Measurements from ENCODE around the gene NCBP1.
"Not testable (repeated sequence)": the region's sequence is repeated elsewhere in the genome, so short reads cannot be mapped to it uniquely, and the experiment has no call there.

NCBP1 gene

DNA sequence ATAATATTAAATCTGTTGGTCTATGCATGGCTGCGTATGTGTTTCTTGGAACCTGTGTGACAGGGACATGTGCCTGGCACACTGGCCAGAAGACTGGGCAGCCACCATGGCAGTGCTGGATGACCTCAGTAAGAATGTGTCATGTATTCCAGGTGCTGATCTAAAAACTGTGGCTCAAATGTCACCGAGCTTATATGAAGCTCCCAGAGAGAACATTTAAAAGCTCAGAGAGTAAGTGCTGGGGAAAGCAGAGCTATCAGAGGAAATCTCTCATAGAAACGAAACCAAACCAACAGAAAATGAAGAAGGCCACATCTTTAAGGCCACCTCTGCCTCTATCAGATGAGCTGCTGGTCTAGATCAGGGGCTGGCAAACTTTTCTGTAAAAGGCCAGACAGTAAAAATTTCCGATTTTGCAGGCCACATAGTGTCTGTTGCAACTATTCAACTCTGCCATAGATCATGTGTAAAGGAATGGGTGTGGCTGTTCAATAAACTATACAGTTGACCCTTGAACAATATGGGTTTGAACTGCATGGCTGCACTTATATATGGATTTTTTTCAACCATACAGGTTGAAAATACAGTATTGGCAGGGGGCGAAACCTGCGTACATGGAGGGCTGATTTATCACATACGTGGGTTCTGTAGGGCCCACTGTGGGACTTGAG lies 32.3 kb upstream of the NCBP1 start:
- TF ChIP-seq, protein P1, sequence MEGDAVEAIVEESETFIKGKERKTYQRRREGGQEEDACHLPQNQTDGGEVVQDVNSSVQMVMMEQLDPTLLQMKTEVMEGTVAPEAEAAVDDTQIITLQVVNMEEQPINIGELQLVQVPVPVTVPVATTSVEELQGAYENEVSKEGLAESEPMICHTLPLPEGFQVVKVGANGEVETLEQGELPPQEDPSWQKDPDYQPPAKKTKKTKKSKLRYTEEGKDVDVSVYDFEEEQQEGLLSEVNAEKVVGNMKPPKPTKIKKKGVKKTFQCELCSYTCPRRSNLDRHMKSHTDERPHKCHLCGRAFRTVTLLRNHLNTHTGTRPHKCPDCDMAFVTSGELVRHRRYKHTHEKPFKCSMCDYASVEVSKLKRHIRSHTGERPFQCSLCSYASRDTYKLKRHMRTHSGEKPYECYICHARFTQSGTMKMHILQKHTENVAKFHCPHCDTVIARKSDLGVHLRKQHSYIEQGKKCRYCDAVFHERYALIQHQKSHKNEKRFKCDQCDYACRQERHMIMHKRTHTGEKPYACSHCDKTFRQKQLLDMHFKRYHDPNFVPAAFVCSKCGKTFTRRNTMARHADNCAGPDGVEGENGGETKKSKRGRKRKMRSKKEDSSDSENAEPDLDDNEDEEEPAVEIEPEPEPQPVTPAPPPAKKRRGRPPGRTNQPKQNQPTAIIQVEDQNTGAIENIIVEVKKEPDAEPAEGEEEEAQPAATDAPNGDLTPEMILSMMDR (IDR thresholded peaks at IDR 0.05), result no peak
- Histone ChIP-seq H3K27me3 (no peaks in the 10 kb centered on the region), H3K4me3 (ENCODE audit: low read depth in 1 of 2, low read length in 1 of 2) (no peak overlapping the region), H3K9me3 (no peaks in the 10 kb centered on the region), H3K4me1 (ENCODE audit: control insufficient read depth in 1 of 2, insufficient read depth in 1 of 2, low read depth in 1 of 2, low read length in 1 of 2) (peaks cover 0 to 4% of the 10 kb centered on the region in 2 experiments), H3K36me3 (peaks cover 36% of the 10 kb centered on the region), H3K27ac (no peak overlapping the region)

DNA sequence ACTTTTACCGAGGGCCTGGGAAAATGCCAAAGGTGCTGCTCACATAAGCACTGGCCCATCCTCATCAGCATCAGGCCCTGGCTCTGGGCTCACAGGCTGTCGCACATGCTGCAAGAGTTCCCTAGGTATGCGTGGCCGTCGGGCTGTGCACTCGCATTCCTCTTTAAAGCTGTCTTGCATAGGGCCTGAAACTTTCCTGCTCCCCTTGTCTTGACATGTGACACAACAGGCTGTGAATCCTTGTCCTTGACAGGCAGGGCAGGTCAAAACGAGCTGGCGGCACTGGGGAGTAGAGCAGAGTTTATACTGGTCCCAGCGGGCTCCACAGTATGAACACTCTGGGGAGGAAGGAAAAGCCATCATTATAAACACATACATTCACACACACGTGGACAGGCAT lies 31.2 kb upstream of the NCBP1 start:
- TF ChIP-seq, protein P1 (IDR thresholded peaks at IDR 0.05), result no peak
- no peak overlapping the region for H3K4me3 ChIP-seq (ENCODE audit: low read depth in 1 of 2, low read length in 1 of 2)
- H3K27ac ChIP-seq, result no peak overlapping the region
- peaks cover 0 to 4% of the 10 kb centered on the region in 2 experiments for H3K4me1 ChIP-seq (ENCODE audit: control insufficient read depth in 1 of 2, insufficient read depth in 1 of 2, low read depth in 1 of 2, low read length in 1 of 2)
- H3K27me3 ChIP-seq, result no peaks in the 10 kb centered on the region
- H3K9me3 ChIP-seq, result no peaks in the 10 kb centered on the region
- H3K36me3 ChIP-seq, result peaks cover 36% of the 10 kb centered on the region

DNA sequence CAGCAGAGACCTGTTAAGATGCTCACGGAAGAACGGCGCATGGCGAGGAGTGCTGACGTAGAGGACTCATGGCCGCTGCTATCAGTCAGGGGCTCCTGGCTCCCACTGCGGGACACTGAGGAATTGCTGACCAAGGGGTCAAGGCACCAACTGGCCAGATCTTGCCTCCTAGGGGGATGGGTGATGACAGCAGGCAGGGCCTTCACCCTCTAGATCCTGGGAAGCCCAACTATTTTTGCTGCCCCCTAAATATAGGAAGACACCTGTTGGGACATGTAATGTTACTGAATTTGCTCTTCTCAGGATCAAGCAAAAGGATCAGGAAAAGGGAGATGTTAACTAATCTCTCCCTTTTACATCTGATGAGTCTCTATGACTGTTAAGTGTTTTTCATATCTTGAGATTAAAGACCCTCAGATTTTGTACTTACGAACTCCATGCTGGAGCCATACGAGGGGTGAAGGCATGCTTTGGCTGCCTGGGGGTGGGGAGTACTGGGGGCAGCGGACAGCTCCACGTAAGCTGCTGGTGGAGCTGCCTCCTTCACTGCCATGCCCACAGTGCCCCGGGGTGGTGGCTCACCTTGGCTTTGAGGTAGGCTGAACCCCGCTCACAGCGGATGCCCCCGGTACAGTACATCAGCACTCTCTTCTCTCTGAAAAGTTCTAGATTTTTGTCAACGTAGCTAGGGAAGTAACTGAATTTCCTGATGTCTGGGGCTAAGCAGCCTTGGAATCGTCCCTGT lies 28.5 kb upstream of the NCBP1 start:
- Histone ChIP-seq H3K9me3 (no peaks in the 10 kb centered on the region), H3K27me3 (no peaks in the 10 kb centered on the region), H3K4me3 (ENCODE audit: low read depth in 1 of 2, low read length in 1 of 2) (no peak overlapping the region), H3K4me1 (ENCODE audit: control insufficient read depth in 1 of 2, insufficient read depth in 1 of 2, low read depth in 1 of 2, low read length in 1 of 2) (no peaks in the 10 kb centered on the region), H3K36me3 (peaks cover 39% of the 10 kb centered on the region), H3K27ac (no peak overlapping the region)
- TF ChIP-seq, protein P1 (IDR thresholded peaks at IDR 0.05), result no peak

DNA sequence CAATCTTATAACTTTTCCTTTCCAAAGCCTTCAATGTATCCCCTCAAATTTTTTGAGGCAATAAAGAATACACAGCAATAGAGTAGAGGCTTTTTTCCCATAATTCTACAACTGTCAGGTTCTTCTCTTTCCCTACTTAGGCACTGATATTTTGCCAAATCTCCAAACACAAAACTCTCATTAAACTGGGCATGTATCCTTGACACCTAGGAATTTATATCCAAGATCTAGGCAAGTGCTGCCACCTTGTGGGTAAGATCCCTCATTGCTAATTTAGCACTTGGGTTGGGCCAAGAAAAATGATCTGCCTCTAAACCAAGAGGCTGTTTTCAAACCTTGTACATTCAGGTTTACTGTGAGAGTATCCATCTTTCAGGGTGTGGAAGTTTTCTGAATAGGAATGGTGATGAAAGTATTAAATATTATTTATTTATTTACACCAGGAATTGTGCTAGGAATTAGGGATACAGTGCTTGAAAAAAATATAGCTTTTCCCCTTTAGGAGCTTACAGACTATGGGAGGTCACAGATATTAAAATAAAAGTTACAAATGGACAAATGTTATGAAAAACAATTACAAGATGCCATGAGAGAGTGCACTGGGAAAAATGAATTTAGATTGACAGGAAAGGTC lies 18.1 kb upstream of the NCBP1 start:
- H3K27me3 ChIP-seq, result no peaks in the 10 kb centered on the region

DNA sequence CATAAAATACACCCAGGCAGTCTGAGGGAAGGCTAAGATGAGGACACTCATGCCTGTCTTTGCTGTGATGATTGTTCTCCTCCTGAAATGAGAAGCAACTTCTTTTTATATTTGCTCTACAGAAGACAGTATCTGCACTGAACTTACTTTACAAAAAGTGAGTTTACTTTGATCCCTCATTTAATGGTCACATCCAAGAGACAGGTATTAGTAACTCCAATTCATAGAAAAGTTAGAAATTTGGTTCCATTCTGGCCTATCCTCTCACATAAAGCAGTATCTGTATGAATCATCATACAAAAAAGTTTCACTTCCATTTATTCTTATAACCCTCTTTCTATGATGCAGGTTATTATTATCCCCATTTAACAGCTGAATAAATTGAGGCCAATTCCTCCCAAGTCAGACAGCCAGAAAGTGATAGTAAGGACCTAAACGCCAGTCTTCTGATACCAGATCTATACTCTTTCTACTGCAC lies 15.6 kb upstream of the NCBP1 start:
- no peaks in the 10 kb centered on the region for H3K36me3 ChIP-seq
- H3K27me3 ChIP-seq, result no peaks in the 10 kb centered on the region
- no peak overlapping the region for H3K27ac ChIP-seq

More for the DNA sequence above, 18.1 kb upstream of the NCBP1 start:
- TF ChIP-seq, protein P1 (IDR thresholded peaks at IDR 0.05), result peak; percentile 82
- Histone ChIP-seq H3K4me3 (ENCODE audit: low read depth in 1 of 2, low read length in 1 of 2) (no peak overlapping the region), H3K4me1 (ENCODE audit: control insufficient read depth in 1 of 2, insufficient read depth in 1 of 2, low read depth in 1 of 2, low read length in 1 of 2) (no peaks in the 10 kb centered on the region), H3K27ac (no peak overlapping the region), H3K36me3 (peaks cover 7% of the 10 kb centered on the region), H3K9me3 (no peaks in the 10 kb centered on the region)

DNA sequence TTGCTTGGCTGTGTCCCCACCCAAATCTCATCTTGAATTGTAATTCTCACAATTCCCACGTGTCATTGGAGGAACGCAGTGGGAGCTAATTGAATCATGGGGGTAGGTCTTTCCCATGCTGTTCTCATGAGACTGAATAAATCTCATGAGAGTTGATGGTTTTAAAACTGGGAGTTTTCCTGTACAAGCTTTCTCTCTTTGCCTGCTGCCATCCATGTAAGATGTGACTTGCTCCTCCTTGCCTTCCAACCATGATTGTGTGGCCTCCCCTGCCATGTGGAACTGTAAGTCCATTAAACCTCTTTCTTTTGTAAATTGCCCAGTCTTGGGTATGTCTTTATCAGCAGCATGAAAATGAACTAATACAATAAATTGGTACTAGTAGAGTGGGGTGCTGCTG lies 13.6 kb upstream of the NCBP1 start:
- H3K36me3 ChIP-seq; H3K9me3 ChIP-seq; H3K4me1 ChIP-seq (ENCODE audit: control insufficient read depth in 1 of 2, insufficient read depth in 1 of 2, low read depth in 1 of 2, low read length in 1 of 2); H3K27me3 ChIP-seq; H3K27ac ChIP-seq; H3K4me3 ChIP-seq (ENCODE audit: low read depth in 1 of 2, low read length in 1 of 2): not testable (repeated sequence)

More for the DNA sequence above, 15.6 kb upstream of the NCBP1 start:
- H3K4me1 ChIP-seq (ENCODE audit: control insufficient read depth in 1 of 2, insufficient read depth in 1 of 2, low read depth in 1 of 2, low read length in 1 of 2), result no peaks in the 10 kb centered on the region
- H3K4me3 ChIP-seq (ENCODE audit: low read depth in 1 of 2, low read length in 1 of 2), result no peak overlapping the region
- TF ChIP-seq, protein P1 (IDR thresholded peaks at IDR 0.05), result no peak
- no peaks in the 10 kb centered on the region for H3K9me3 ChIP-seq

DNA sequence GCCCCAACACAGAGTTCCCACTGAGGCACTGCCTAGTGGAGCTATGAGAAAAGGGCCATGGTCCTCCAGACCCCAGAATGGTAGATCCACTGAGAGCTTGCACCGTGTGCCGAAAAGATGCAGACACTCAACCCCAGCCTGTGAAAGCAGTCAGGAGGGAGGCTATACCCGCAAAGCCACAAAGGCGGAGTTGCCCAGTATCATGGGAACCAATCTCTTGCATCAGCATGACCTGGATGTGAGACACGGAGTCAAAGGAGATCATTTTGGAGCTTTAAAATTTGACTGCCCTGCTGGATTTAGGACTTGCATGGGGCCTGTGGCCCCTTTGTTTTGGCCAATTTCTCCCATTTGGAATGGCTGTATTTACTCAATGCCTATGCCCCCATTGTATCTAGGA lies 11.1 kb upstream of the NCBP1 start:
- H3K27me3 ChIP-seq; H3K4me1 ChIP-seq (ENCODE audit: control insufficient read depth in 1 of 2, insufficient read depth in 1 of 2, low read depth in 1 of 2, low read length in 1 of 2); H3K4me3 ChIP-seq (ENCODE audit: low read depth in 1 of 2, low read length in 1 of 2); H3K9me3 ChIP-seq; H3K36me3 ChIP-seq; H3K27ac ChIP-seq: not testable (repeated sequence)
